ENCODE results near the gene GPR15LG. TPM values are rescaled to one million over a fixed set of nuclear protein-coding genes. Genes with fewer than 3 reads are reported as not detected.
A peak's percentile ranks its signal among the peaks of the same experiment; 100 is the strongest.

Gene GPR15LG
- total RNA-seq, 4 donors from 2014 or later, result 132 to 352 (median 320) TPM

DNA sequence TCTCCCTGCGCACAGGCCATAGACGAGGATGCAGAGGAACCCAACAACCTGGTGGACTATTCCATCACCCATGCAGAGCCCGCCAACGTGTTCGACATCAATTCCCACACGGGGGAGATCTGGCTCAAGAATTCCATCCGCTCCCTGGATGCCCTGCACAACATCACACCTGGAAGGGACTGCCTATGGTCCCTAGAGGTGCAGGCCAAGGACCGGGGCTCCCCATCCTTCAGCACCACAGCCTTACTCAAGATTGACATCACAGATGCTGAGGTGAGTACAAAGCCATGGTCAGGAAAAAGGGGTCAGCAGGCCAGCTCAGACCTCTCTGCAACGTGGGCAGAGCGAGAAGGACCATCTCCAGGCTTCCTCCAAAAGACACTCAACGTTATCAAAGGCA, 39.5 kb downstream of the GPR15LG start:
- Histone ChIP-seq H3K9me3 (no peaks in the 10 kb centered on the region), H3K36me3 (peaks cover 0 to 27% (median 0%) of the 10 kb centered on the region in 3 donors), H3K4me3 (no peak overlapping the region), H3K27me3 (no peaks in the 10 kb centered on the region), H3K27ac (no peak overlapping the region), H3K4me1 (no peaks in the 10 kb centered on the region)
- TF ChIP-seq, protein P1, sequence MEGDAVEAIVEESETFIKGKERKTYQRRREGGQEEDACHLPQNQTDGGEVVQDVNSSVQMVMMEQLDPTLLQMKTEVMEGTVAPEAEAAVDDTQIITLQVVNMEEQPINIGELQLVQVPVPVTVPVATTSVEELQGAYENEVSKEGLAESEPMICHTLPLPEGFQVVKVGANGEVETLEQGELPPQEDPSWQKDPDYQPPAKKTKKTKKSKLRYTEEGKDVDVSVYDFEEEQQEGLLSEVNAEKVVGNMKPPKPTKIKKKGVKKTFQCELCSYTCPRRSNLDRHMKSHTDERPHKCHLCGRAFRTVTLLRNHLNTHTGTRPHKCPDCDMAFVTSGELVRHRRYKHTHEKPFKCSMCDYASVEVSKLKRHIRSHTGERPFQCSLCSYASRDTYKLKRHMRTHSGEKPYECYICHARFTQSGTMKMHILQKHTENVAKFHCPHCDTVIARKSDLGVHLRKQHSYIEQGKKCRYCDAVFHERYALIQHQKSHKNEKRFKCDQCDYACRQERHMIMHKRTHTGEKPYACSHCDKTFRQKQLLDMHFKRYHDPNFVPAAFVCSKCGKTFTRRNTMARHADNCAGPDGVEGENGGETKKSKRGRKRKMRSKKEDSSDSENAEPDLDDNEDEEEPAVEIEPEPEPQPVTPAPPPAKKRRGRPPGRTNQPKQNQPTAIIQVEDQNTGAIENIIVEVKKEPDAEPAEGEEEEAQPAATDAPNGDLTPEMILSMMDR (IDR thresholded peaks at IDR 0.05), result no peak
- TF ChIP-seq POLR2A (IDR thresholded peaks at IDR 0.05), result no peak
- WGBS, 2 donors, result 70 to 76% methylated on average over 2 to 10 of the region's 11 CpGs
- no peak for DNase-seq
- intact Hi-C loops (cut with DNase I), result no loop called here

DNA sequence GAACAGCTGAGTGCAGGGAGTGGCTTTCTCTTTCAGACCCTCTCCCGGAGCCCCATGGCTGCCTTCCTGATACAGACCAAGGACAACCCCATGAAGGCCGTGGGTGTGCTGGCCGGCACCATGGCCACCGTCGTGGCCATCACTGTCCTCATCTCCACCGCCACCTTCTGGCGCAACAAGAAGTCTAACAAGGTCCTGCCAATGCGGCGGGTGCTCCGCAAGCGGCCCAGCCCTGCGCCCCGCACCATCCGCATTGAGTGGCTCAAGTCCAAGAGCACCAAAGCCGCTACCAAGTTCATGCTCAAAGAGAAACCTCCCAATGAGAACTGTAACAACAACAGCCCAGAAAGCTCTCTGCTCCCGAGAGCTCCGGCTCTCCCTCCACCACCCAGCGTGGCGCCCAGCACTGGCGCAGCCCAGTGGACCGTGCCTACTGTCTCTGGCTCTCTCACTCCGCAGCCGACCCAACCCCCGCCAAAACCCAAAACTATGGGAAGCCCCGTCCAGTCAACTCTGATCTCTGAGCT, 40.5 kb downstream of the GPR15LG start:
- H3K27me3 ChIP-seq, result no peaks in the 10 kb centered on the region
- H3K36me3 ChIP-seq, result peaks cover 0 to 18% (median 0%) of the 10 kb centered on the region in 3 donors
- 66% methylated on average over 8 of the region's 25 CpGs; no CpG with 5 or more reads in 1 of the 2 donors for WGBS, 2 donors
- no peak overlapping the region for H3K27ac ChIP-seq
- intact Hi-C loops (cut with DNase I), result no loop called here
- TF ChIP-seq POLR2A (IDR thresholded peaks at IDR 0.05), result no peak
- TF ChIP-seq, protein P1 (IDR thresholded peaks at IDR 0.05), result no peak
- DNase-seq, result no peak
- H3K9me3 ChIP-seq, result no peaks in the 10 kb centered on the region
- H3K4me3 ChIP-seq, result no peak overlapping the region
- H3K4me1 ChIP-seq, result no peaks in the 10 kb centered on the region

DNA sequence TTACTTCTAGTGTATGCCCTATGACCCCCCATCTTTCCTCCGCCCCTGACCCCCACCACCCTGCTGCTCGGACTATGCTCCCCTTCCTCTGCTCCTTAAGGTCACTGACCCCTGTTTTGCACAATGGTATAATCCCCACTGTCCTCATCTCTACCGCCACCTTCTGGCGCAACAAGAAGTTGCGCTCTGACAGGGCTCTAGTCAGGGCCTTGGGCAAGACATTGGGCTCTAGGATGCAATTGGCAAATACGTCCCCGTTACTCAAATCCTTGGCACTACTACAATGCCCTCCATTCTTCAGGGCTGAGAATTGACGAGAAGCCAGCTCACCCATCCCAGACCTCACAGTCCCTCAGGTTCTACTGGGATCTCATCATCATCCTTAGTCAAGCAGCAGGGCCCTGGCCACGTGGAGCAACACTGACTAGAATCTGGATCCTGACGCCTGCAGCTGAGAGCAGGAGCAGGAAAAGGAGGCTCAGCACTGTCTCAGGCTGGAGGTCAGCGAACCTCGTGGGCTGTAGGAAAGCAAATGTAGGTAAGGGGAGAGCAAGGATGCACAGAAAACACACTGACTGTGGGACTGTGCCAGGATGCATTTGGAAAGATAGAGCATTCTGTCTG, 41.1 kb downstream of the GPR15LG start:
- 51 to 70% methylated on average over 5 to 7 of the region's 12 CpGs for WGBS, 2 donors
- H3K36me3 ChIP-seq, result peaks cover 0 to 18% (median 0%) of the 10 kb centered on the region in 3 donors
- intact Hi-C loops (cut with DNase I), result no loop called here

DNA sequence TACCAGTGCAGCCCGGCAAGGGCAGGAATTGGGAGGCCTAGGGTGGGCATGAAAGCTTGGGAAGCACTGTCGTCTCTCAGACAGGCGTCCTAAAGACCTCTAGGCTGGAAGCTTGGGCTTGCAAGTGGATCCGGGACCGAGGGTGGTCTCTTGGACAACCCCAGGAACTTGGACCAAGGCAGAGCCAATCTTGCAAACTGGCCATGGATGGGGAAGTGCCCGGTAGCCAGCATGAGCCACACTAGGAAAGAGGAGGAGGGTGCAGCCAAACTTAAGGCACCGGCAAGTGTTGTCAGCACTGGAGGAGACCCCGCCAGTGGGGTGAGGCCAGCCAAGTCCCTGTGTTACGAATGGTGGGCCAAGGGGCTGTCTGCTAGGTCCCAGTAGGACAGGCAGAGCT, 43.2 kb downstream of the GPR15LG start:
- H3K9me3 ChIP-seq, result no peaks in the 10 kb centered on the region
- H3K27ac ChIP-seq, result no peak overlapping the region
- peaks cover 0 to 3% (median 0%) of the 10 kb centered on the region in 4 donors for H3K27me3 ChIP-seq
- H3K36me3 ChIP-seq, result peaks cover 0 to 8% (median 0%) of the 10 kb centered on the region in 3 donors
- no peak overlapping the region for H3K4me3 ChIP-seq
- TF ChIP-seq, protein P1 (IDR thresholded peaks at IDR 0.05), result no peak
- no peak for TF ChIP-seq POLR2A (IDR thresholded peaks at IDR 0.05)
- 89% methylated on average over 3 to 8 of the region's 9 CpGs for WGBS, 2 donors
- no peak for DNase-seq
- H3K4me1 ChIP-seq, result no peaks in the 10 kb centered on the region
- intact Hi-C loops (cut with DNase I), result no loop called here

More for the DNA sequence above, 41.1 kb downstream of the GPR15LG start:
- H3K9me3 ChIP-seq, result no peaks in the 10 kb centered on the region
- H3K27ac ChIP-seq, result no peak overlapping the region
- no peaks in the 10 kb centered on the region for H3K4me1 ChIP-seq
- TF ChIP-seq, protein P1 (IDR thresholded peaks at IDR 0.05), result peak in 4 of 6 experiments; percentile 13 to 39 (median 31)
- no peak for TF ChIP-seq POLR2A (IDR thresholded peaks at IDR 0.05)
- no peaks in the 10 kb centered on the region for H3K27me3 ChIP-seq
- no peak overlapping the region for H3K4me3 ChIP-seq
- no peak for DNase-seq

DNA sequence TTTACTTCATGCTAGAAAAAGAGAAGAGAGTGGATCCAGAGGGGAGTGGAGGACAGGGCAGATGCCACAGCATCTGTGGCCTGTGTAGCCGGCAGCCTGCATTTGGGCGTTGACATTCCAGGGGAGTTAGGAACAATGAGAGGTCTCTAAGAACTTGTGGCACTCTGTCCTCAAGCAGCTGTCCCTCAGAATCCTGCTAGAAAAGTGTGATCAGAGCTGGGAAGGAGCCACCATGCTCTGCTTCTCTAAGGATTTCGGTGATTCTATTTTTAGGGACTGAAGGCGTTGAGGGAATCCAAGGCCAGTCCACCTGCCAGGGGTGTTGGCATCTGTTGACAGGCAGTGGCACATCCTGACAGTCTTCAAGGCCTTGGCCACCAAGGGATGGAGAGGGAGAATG, 44.1 kb downstream of the GPR15LG start:
- Histone ChIP-seq H3K4me1 (no peaks in the 10 kb centered on the region), H3K4me3 (no peak overlapping the region), H3K9me3 (no peaks in the 10 kb centered on the region), H3K27me3 (peaks cover 0 to 10% (median 0%) of the 10 kb centered on the region in 4 donors), H3K27ac (no peak overlapping the region), H3K36me3 (peaks cover 0 to 4% (median 0%) of the 10 kb centered on the region in 3 donors)
- intact Hi-C loops (cut with DNase I), result no loop called here
- DNase-seq, result no peak
- 87 to 92% methylated on average over 3 to 4 of the region's 4 CpGs for WGBS, 2 donors
- TF ChIP-seq, protein P1 (IDR thresholded peaks at IDR 0.05), result no peak
- TF ChIP-seq POLR2A (IDR thresholded peaks at IDR 0.05), result no peak
